DOHH2 (cell line): ENCODE data around the gene KCNMA1.

Source experiments
- H3F3A ChIP-seq: fragments of 200-600 bp; sonication (generic), shearing (Covaris generic); 2 replicates; pipeline ENCODE4 v1.6.0; 2016; ENCODE audit warnings: antibody characterized with exemption, mild to moderate bottlenecking; ENCODE audit not compliant: control insufficient read depth, insufficient read depth
- H3K27ac ChIP-seq: fragments of 200-600 bp; sonication (generic); 2 replicates; pipeline ENCODE4 v1.5.1; 2014; ENCODE audit warnings: low read depth, mild to moderate bottlenecking, low read length, moderate library complexity
- H3K27me3 ChIP-seq: fragments of 200-600 bp; sonication (generic); 2 replicates; pipeline ENCODE4 v1.6.1; 2014; ENCODE audit warnings: mild to moderate bottlenecking, low read length, mixed read lengths; ENCODE audit not compliant: control insufficient read depth
- H3K36me3 ChIP-seq: fragments of 200-600 bp; sonication (generic); 2 replicates; pipeline ENCODE4 v1.6.1; 2014; ENCODE audit warnings: mild to moderate bottlenecking, low read length, moderate library complexity, mixed read lengths; ENCODE audit not compliant: control insufficient read depth
- H3K4me1 ChIP-seq: fragments of 200-600 bp; sonication (generic); 2 replicates; pipeline ENCODE4 v1.6.1; 2014; ENCODE audit warnings: mild to moderate bottlenecking, low read length, mixed read lengths; ENCODE audit not compliant: control insufficient read depth
- H3K4me2 ChIP-seq: fragments of 200-600 bp; sonication (generic); 2 replicates; pipeline ENCODE4 v1.6.0; 2014; ENCODE audit warnings: mild to moderate bottlenecking, low read length, moderate library complexity
- H3K4me3 ChIP-seq: fragments of 200-600 bp; sonication (generic); 2 replicates; pipeline ENCODE4 v1.5.1; 2014; ENCODE audit warnings: mild to moderate bottlenecking, low read length, mixed read lengths
- H3K79me2 ChIP-seq: fragments of 200-600 bp; sonication (generic); 2 replicates; pipeline ENCODE4 v1.6.1; 2014; ENCODE audit warnings: mild to moderate bottlenecking, low read length, mixed read lengths; ENCODE audit not compliant: control insufficient read depth
- H3K9me2 ChIP-seq: fragments of 200-600 bp; sonication (generic); replicated peaks from 2 replicates; pipeline ENCODE4 v1.6.1; 2014; ENCODE audit warnings: mild to moderate bottlenecking, low read length, mixed read lengths; ENCODE audit not compliant: control insufficient read depth
- H3K9me3 ChIP-seq: fragments of 200-600 bp; sonication (generic); 2 replicates; pipeline ENCODE4 v1.6.1; 2014; ENCODE audit warnings: antibody characterized with exemption, low read length, mixed read lengths; ENCODE audit not compliant: control insufficient read depth, insufficient read depth
- H4K20me1 ChIP-seq: fragments of 200-600 bp; sonication (generic); 2 replicates; pipeline ENCODE4 v1.6.0; 2014; ENCODE audit warnings: low read depth, mild to moderate bottlenecking, antibody characterized with exemption, low read length, moderate library complexity; ENCODE audit not compliant: control insufficient read depth, insufficient read depth
- EZH2phosphoT487 ChIP-seq: fragments of 200-600 bp; sonication (generic); IDR thresholded peaks from 2 replicates; pipeline ENCODE4 v1.6.1; 2017; ENCODE audit warnings: borderline replicate concordance, mild to moderate bottlenecking, antibody characterized with exemption, low read length, moderate library complexity, mixed read lengths
- TF ChIP-seq, protein P1 (sequence below): fragments of 200-600 bp; sonication (generic); IDR thresholded peaks from one replicate; pipeline ENCODE4 v1.5.1; 2014; ENCODE audit warnings: antibody characterized with exemption, mild to moderate bottlenecking, low read depth, low read length; ENCODE audit not compliant: poor library complexity, severe bottlenecking

KCNMA1 gene

DNA sequence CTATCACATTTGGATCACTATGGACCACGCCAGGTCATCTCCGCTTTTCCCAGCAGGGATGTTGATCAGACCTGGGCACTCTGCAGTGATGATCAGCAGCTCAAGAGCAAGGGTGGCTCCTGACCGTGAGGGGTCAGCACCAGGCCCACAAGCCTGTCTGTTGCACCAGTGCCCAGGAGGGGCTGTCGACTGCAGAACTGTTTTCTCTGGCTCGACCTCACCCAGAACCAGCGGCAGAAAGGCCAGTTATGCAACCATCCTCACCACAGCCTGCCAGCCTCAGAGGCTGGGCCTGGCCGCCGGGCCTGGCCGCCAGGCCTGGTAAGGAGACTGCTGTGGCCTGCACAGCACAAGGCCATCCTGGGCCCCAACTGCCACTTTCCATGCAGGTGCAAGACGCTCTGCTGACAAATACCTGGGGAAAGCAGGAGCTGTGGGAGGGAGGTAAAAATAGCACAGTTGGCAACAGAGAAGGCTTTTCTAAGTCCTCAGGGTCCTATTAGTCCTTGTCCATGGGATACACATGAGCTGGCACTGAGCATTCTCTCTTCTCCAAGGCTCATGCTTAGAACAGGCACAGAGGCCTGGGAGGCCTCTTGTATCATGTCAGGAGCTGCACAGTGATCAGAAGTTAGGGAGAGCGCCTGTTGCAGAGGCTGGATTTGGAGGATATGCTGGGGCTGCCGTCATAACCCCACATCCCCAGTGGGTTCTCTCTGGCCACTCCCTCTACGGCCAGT lies 17.5 kb downstream of the KCNMA1 start:
- no peaks in the 10 kb centered on the region for H3K79me2 ChIP-seq
- H3K27me3 ChIP-seq: peaks cover 5% of the 10 kb centered on the region; the same call in 1 of the 2 replicates
- peaks cover 11% of the 10 kb centered on the region; the same call in 1 of the 2 replicates for H3K4me1 ChIP-seq
- H3K4me3 ChIP-seq: no peak overlapping the region
- no peaks in the 10 kb centered on the region for H3K36me3 ChIP-seq
- no peaks in the 10 kb centered on the region for H3F3A ChIP-seq
- TF ChIP-seq, protein P1, sequence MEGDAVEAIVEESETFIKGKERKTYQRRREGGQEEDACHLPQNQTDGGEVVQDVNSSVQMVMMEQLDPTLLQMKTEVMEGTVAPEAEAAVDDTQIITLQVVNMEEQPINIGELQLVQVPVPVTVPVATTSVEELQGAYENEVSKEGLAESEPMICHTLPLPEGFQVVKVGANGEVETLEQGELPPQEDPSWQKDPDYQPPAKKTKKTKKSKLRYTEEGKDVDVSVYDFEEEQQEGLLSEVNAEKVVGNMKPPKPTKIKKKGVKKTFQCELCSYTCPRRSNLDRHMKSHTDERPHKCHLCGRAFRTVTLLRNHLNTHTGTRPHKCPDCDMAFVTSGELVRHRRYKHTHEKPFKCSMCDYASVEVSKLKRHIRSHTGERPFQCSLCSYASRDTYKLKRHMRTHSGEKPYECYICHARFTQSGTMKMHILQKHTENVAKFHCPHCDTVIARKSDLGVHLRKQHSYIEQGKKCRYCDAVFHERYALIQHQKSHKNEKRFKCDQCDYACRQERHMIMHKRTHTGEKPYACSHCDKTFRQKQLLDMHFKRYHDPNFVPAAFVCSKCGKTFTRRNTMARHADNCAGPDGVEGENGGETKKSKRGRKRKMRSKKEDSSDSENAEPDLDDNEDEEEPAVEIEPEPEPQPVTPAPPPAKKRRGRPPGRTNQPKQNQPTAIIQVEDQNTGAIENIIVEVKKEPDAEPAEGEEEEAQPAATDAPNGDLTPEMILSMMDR: no peak
- no peak for TF ChIP-seq EZH2phosphoT487
- no peaks in the 10 kb centered on the region for H3K9me3 ChIP-seq
- no peaks in the 10 kb centered on the region for H3K9me2 ChIP-seq
- no peaks in the 10 kb centered on the region for H4K20me1 ChIP-seq
- no peak overlapping the region for H3K27ac ChIP-seq
- no peak overlapping the region for H3K4me2 ChIP-seq

- no peak overlapping the region for H3K4me2 ChIP-seq
- H3F3A ChIP-seq: no peaks in the 10 kb centered on the region
- H4K20me1 ChIP-seq: no peaks in the 10 kb centered on the region
- no peaks in the 10 kb centered on the region for H3K79me2 ChIP-seq
- H3K27me3 ChIP-seq: peaks cover 2% of the 10 kb centered on the region; the same call in 1 of the 2 replicates
- H3K9me2 ChIP-seq: no peaks in the 10 kb centered on the region
- H3K4me3 ChIP-seq: no peak overlapping the region
- H3K36me3 ChIP-seq: no peaks in the 10 kb centered on the region
- peaks cover 3% of the 10 kb centered on the region; the same call in 1 of the 2 replicates for H3K4me1 ChIP-seq
- no peak for TF ChIP-seq EZH2phosphoT487
- TF ChIP-seq, protein P1: no peak
- H3K27ac ChIP-seq: no peak overlapping the region
- no peaks in the 10 kb centered on the region for H3K9me3 ChIP-seq
Measured at GRCh38 chr10:77618117-77618516, 19.5 kb downstream of the KCNMA1 start.

DNA sequence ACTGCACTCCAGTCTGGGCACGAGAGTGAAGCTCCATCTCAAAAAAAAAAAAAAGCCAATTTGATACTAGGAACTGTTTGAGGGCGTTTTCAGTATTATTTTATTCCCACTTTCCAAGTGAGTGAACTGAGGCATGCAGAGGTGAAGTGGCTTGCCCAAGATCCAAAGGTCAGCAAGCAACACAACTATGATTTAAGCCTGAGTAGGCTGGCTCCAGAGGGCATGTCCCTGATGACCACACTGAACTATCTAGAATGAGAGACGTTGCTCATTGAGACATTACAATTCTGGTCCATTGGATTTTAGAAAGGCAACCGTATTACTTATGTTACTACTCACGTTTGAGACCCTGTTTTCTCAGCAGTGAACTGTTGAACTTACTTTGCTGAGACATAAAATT lies 20.8 kb downstream of the KCNMA1 start:
- Histone ChIP-seq H3K4me2 (no peak overlapping the region), H3K4me3 (no peak overlapping the region), H3K4me1 (no peaks in the 10 kb centered on the region), H3K36me3 (no peaks in the 10 kb centered on the region), H3K9me2 (no peaks in the 10 kb centered on the region), H3F3A (no peaks in the 10 kb centered on the region), H4K20me1 (no peaks in the 10 kb centered on the region), H3K79me2 (no peaks in the 10 kb centered on the region), H3K9me3 (no peaks in the 10 kb centered on the region), H3K27me3 (no peaks in the 10 kb centered on the region), H3K27ac (no peak overlapping the region)
- no peak for TF ChIP-seq EZH2phosphoT487
- TF ChIP-seq, protein P1: no peak
